NOMO-1 treated with dmso at 0.1 percent for 144 hours (cell line): ENCODE measurements around the gene CDHR2.
"Not testable (repeated sequence)": the region's sequence is repeated elsewhere in the genome, so short reads cannot be mapped to it uniquely, and the experiment has no call there.

Source experiments
- DNase-seq: peaks from one replicate; lab custom pipeline; 2025; ENCODE audit not compliant: unreplicated experiment; lab: John Stamatoyannopoulos, UW

CDHR2 gene

GRCh38 chr5:176595386-176595943 is 46.3 kb downstream of the CDHR2 start:
- no peak for DNase-seq

- no peak for DNase-seq
Measured at GRCh38 chr5:176596069-176596644, 47.0 kb downstream of the CDHR2 start.

- DNase-seq, result no peak
Measured at GRCh38 chr5:176596689-176597416, 47.7 kb downstream of the CDHR2 start.

DNA sequence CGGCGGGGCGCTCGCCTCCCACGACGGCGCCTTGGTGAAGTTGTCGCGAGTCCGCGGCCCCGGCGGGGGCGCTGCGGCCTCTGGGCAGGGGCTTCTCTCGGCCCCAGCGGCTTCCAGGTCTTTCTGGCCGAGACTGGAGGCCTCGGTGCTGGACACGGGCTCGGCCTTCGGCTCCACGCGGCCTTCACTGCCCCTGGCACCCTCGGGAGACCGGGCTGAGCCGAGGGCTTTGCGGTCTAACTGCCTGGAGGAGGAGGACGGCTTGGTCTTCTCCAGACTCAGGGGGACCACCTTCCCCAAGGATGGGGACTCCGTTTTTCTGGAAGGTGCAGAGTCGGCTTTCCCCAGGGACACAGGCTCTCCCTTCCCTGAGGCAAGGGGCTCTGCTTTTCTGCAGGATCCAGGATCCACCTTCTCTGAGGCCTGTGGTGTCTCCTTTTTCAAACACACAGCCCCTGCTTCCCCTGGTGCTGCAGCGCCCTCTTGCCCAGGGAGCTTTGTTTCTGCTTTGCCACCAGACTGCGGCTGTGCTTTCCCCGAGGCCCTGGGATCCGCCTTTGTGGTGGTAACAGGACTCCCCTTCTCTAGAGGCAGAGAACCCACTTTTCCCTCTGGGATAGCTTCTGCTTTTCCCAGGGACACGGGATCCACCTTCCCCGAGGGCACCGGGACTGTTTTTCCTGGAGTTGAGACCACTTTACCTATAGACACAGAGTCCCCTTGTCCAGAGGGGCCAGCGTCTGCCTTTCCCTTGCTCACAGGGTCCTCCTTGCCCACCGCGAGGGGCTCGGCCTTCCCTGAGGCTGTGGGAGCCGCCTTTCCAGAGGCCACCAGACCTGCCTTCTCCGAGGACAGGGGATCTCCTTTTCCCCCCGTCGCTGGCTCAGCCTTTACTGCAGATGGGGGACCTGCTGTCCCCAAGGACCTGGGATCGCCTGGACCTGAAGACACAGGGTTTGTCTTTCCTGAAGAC is 48.6 kb downstream of the CDHR2 start:
- no peak for DNase-seq

GRCh38 chr5:176599749-176600430 is 50.7 kb downstream of the CDHR2 start:
- not testable (repeated sequence) for DNase-seq

GRCh38 chr5:176601901-176602482 is 52.9 kb downstream of the CDHR2 start:
- DNase-seq, result no peak

- DNase-seq, result no peak
Measured at GRCh38 chr5:176603091-176603490, 53.9 kb downstream of the CDHR2 start.

DNA sequence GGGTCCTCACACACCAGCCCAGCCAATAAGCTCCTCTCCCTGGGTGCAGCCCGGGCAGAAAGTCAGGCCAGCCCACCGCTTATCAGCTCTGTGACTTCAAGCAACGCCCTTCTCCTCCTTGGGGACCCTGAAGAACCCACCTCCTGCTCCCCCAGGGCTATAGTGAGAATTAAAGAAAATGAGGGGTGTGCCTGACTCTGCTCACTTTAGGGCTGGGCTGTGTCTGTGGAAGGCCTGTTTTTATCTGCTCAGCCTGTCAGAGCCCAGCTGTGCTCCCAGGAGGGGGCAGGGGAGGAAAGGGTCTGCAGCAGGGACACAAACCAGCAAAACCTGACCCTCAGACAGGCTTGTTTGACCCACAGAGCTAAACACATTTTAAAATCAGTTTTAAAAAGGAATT is 56.9 kb downstream of the CDHR2 start:
- no peak for DNase-seq

- no peak for DNase-seq
Measured at GRCh38 chr5:176606875-176607274, 57.7 kb downstream of the CDHR2 start.

- no peak for DNase-seq
Measured at GRCh38 chr5:176608142-176608705, 59.1 kb downstream of the CDHR2 start.

- no peak for DNase-seq
Measured at GRCh38 chr5:176608937-176609723, 60.0 kb downstream of the CDHR2 start.

- DNase-seq, result no peak
Measured at GRCh38 chr5:176609724-176610434, 60.7 kb downstream of the CDHR2 start, which contains the start of gene GPRIN1. Gene GPRIN1 (minus strand): TSS chr5:176610156. CDS start chr5:176599834, 10,322 bp downstream.

DNA sequence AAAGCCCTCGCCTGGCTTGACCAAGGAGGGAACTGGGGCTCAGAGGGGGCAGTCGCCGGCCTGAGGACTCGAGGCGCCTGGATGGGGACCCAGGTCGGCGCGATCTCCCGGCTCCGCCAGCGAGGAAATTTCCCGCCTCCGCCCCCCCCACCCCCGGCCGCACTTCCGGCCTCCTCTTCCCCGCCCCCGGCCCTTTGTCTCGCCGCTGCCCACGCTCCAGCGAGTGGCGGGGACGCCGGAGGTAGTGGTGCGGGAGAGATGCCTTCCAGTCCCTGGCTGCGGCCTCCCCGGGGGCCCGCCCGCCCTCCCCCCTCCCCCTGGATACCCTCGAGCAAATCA is 61.3 kb downstream of the CDHR2 start:
- DNase-seq, result no peak

DNA sequence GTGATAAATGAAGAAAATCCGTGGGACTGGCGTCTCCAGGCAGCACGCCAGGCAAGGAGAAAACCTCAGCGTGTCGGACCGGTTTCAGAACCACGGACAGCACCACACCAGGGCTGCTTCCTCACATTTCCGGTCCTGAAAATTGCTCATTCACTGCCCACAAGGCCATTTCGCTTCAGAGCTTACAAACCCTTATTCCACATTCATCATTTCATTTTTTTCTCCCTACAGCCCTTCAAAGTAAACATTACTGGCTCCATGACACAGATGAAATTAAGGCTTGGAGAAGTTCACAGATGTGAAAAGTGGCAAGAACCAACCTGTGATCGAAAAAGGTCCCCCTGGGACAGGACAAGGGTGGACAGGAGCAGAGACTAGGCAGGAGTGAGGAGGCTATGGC is 62.3 kb downstream of the CDHR2 start:
- DNase-seq, result peak; percentile 66

DNA sequence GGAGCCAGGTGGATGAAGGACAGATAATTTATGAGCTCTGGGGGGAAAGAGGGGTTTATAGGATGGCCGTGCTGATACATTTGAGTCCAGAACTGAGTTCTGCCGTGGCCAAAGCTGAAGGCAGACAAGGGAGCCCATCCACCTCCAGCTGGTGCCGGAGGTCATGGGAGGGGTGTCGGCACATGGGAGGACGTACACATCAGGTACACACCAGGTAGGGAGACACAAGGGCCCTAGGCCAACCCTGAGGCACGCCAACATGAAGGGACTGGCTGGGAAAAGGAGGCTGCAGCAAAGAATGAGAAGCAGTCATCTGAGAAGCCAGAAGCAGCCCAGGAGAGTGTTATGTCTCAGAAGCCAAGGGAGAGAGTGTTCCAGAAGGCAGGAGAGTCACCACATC is 62.9 kb downstream of the CDHR2 start:
- DNase-seq, result no peak

- no peak for DNase-seq
Measured at GRCh38 chr5:176612855-176613254, 63.7 kb downstream of the CDHR2 start.

DNA sequence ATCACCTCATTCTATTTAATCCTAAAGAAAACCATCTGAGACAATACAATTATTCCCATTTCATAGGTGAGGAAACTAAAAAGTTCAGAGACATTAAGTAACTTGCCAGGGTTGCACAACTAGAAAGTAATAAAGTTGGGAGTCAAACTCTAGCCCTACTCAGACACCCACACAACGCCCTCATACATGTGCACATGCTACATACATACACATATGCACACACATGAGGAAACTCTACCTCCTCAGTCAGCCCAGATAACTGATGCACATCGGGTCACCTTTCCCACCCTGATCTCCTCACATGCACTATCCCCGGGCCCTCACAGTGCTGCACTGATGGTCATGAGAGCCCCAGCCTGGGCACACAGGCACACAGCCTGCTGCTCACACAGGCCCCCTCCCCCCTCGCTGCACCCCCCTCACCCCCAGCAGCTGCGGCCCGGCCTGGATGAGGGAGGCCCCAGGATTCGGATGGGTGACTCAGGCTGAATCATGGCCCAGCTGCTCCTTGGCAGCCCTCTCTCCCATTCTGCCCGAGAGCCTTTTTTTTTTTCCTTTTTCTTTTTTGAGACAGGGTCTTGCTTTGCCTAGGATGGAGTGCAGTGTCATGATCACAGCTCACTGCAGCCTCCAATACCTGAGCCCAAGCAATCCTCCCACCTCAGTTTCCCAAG is 65.8 kb downstream of the CDHR2 start:
- DNase-seq, result no peak

- no peak for DNase-seq
Measured at GRCh38 chr5:176616511-176616910, 67.4 kb downstream of the CDHR2 start.
